K562 (cell line): ENCODE data around the gene SDHC. TPM values are rescaled to one million over a fixed set of nuclear protein-coding genes. Genes with fewer than 3 reads are reported as not detected.

Source experiments
- ARNT ChIP-seq, 2 experiments: fragments of 450-650 bp; IDR thresholded peaks; 2 replicates each; pipeline ENCODE4 v1.6.1; 2016; ENCODE audit warnings: mild to moderate bottlenecking in 1 of 2
- ATF7 ChIP-seq: fragments of 450-650 bp; IDR thresholded peaks from 2 replicates; pipeline ENCODE4 v1.7.1; 2014; ENCODE audit warnings: mild to moderate bottlenecking, moderate library complexity
- COPS2 ChIP-seq: fragments of 450-650 bp; conservative IDR thresholded peaks from 2 replicates; pipeline ENCODE4 v1.6.1; 2016; ENCODE audit warnings: mild to moderate bottlenecking, moderate library complexity
- ERF ChIP-seq: fragments of 450-650 bp; formaldehyde crosslinking; IDR thresholded peaks from 2 replicates; pipeline ENCODE4 v1.4.0; 2020; ENCODE audit warnings: mild to moderate bottlenecking, mixed read lengths
- ESRRB ChIP-seq: fragments of 250-450 bp; sonication (Bioruptor Pico); IDR thresholded peaks from 2 replicates; pipeline ENCODE4 v1.5.0; 2020; ENCODE audit warnings: mild to moderate bottlenecking, moderate library complexity, borderline replicate concordance
- FOXA3 ChIP-seq, 2 experiments: fragments of 450-650 bp in 1 of 2; sonication (generic) in 1 of 2; formaldehyde crosslinking; IDR thresholded peaks in 1 of 2; conservative IDR thresholded peaks in 1 of 2; 2 replicates each; pipeline versions ENCODE4 v1.4.0 to v1.8.0; 2020 to 2022; ENCODE audit warnings: mild to moderate bottlenecking in 2 of 2, missing genetic modification reagents in 1 of 2
- GABPB2 ChIP-seq: fragments of 250-450 bp; sonication (Bioruptor Pico); conservative IDR thresholded peaks from 2 replicates; pipeline ENCODE4 v1.5.1; 2021; ENCODE audit warnings: mild to moderate bottlenecking
- MAFK ChIP-seq: IDR thresholded peaks from 2 replicates; pipeline ENCODE4 v1.6.1; 2011; ENCODE audit warnings: low read length, improper control_type of control experiment
- MNT ChIP-seq, 2 experiments: fragments of 450-650 bp; conservative IDR thresholded peaks; 2 replicates each; pipeline ENCODE4 v1.6.1; 2017; ENCODE audit warnings: mild to moderate bottlenecking in 2 of 2, moderate library complexity in 2 of 2
- NR2F6 ChIP-seq: fragments of 450-650 bp; formaldehyde crosslinking; IDR thresholded peaks from 2 replicates; pipeline ENCODE4 v1.4.0; 2020; ENCODE audit warnings: mild to moderate bottlenecking
- PTTG1 ChIP-seq: fragments of 450-650 bp; IDR thresholded peaks from 2 replicates; pipeline ENCODE4 v1.6.1; 2016; ENCODE audit warnings: low read depth, mild to moderate bottlenecking, missing genetic modification characterization, missing compliant biosample characterization
- RB1 ChIP-seq: fragments of 450-650 bp; IDR thresholded peaks from 2 replicates; pipeline ENCODE4 v1.6.1; 2017; ENCODE audit warnings: low read depth, mild to moderate bottlenecking
- SMARCC2 ChIP-seq: fragments of 450-650 bp; IDR thresholded peaks from 2 replicates; pipeline ENCODE4 v1.6.1; 2017; ENCODE audit warnings: antibody characterized with exemption, moderate library complexity, mild to moderate bottlenecking, low read depth
- TARDBP ChIP-seq: fragments of 450-650 bp; IDR thresholded peaks from 2 replicates; pipeline ENCODE4 v1.6.1; 2016
- ZBTB9 ChIP-seq: fragments of 450-650 bp; formaldehyde crosslinking; IDR thresholded peaks from 2 replicates; pipeline ENCODE4 v1.4.0; 2020; ENCODE audit warnings: mild to moderate bottlenecking, moderate library complexity
- ZNF282 ChIP-seq: sonication (generic); formaldehyde crosslinking; IDR thresholded peaks from 2 replicates; pipeline ENCODE4 v1.8.1; 2023; ENCODE audit warnings: missing genetic modification reagents
- ZNF586 ChIP-seq: fragments of 450-650 bp; formaldehyde crosslinking; conservative IDR thresholded peaks from 2 replicates; pipeline ENCODE4 v1.4.0; 2020; ENCODE audit warnings: mild to moderate bottlenecking, moderate library complexity
- ZNF668 ChIP-seq: fragments of 250-450 bp; sonication (Bioruptor Pico); IDR thresholded peaks from 2 replicates; pipeline ENCODE4 v1.8.0; 2022; ENCODE audit warnings: mild to moderate bottlenecking, inconsistent platforms
- polyA plus RNA-seq, 8 experiments: library from polyadenylated mRNA; depleted of rRNA in 4 of 8; stranded (reverse) in 5 of 8; unstranded in 3 of 8; fragments of >200 nt; fragmentation: Nextera tagmentation in 2 of 8; fragmentation: Illumina TruSeq in 1 of 8; extraction: Ambion mirVana in 2 of 8; extraction: Trizol in 1 of 8; gene quantifications; 2 replicates each; pipeline versions ENCODE4 v1.2.1 to v1.2.3, GENCODE V29; 2011 to 2014; ENCODE audit warnings: inconsistent platforms in 1 of 8, missing spikeins in 1 of 8
- total RNA-seq, 7 experiments: library from RNA; depleted of rRNA in 6 of 7; stranded (reverse); fragments of >200 nt in 6 of 7; fragmentation: Illumina TruSeq in 2 of 7; extraction: Trizol in 2 of 7; gene quantifications; 2 replicates each; pipeline versions ENCODE4 v1.2.1 to v1.2.3, GENCODE V29; 2011 to 2021; ENCODE audit warnings: low replicate concordance in 1 of 7
- TF ChIP-seq, protein P1 (sequence below): fragments of 250-450 bp; sonication (Bioruptor Pico); IDR thresholded peaks from 2 replicates; pipeline ENCODE4 v1.4.0; 2020; ENCODE audit warnings: mild to moderate bottlenecking, moderate library complexity
- TF ChIP-seq, protein P2 (sequence below), 2 experiments: IDR thresholded peaks; 2 replicates each; pipeline ENCODE4 v1.6.1; 2011; ENCODE audit warnings: borderline replicate concordance in 1 of 2, control low read depth in 1 of 2, low read depth in 1 of 2, low read length in 1 of 2, mild to moderate bottlenecking in 1 of 2, mixed read lengths in 1 of 2, moderate library complexity in 1 of 2; ENCODE audit not compliant: insufficient read depth in 1 of 2, insufficient read length in 1 of 2, poor library complexity in 1 of 2, severe bottlenecking in 1 of 2; ENCODE audit errors: extremely low read depth in 1 of 2
- TF ChIP-seq, protein P3 (sequence below): fragments of 250-450 bp; sonication (Bioruptor Pico); IDR thresholded peaks from 2 replicates; pipeline ENCODE4 v1.8.0; 2021; ENCODE audit warnings: mild to moderate bottlenecking, moderate library complexity
- TF ChIP-seq, protein P4 (sequence below): sonication (generic); formaldehyde crosslinking; IDR thresholded peaks from 2 replicates; pipeline ENCODE4 v1.8.0; 2022; ENCODE audit warnings: mild to moderate bottlenecking, missing genetic modification reagents

Gene SDHC
- total and polyA plus RNA-seq, 9 of the 15 experiments (the other 6 are each of a cell fraction or from before 2014, with no cell fraction given) = 7.7 to 309 (median 174) TPM

- TF ChIP-seq MNT (conservative IDR thresholded peaks at IDR 0.05) (peak in 1 of 2 experiments; percentile 43; a peak in 1 of 4 replicates), ZNF586 (no peak), GABPB2 (no peak), ZBTB9 (CRISPR knock-in tag) (0 out of 2 replicates have a peak, but pooled peaks have one; percentile 67), ERF (CRISPR knock-in tag) (no peak), FOXA3 (CRISPR knock-in tag; conservative IDR thresholded peaks at IDR 0.05 in 1 of 2, IDR thresholded peaks at IDR 0.05 in 1 of 2) (no peak), ZNF668 (no peak), ARNT (IDR thresholded peaks at IDR 0.05) (no peak), MAFK (peak; percentile 79), ATF7 (peak; percentile 75), SMARCC2 (no peak), ZNF282 (CRISPR knock-in tag) (no peak), NR2F6 (no peak), RB1 (no peak), PTTG1 (tag) (no peak), TARDBP (no peak), COPS2 (no peak), ESRRB (no peak)
- TF ChIP-seq, protein P1, sequence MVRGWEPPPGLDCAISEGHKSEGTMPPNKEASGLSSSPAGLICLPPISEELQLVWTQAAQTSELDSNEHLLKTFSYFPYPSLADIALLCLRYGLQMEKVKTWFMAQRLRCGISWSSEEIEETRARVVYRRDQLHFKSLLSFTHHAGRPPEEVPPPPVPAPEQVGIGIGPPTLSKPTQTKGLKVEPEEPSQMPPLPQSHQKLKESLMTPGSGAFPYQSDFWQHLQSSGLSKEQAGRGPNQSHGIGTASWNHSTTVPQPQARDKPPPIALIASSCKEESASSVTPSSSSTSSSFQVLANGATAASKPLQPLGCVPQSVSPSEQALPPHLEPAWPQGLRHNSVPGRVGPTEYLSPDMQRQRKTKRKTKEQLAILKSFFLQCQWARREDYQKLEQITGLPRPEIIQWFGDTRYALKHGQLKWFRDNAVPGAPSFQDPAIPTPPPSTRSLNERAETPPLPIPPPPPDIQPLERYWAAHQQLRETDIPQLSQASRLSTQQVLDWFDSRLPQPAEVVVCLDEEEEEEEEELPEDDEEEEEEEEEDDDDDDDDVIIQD (CRISPR knock-in tag) = no peak
- TF ChIP-seq, protein P2, sequence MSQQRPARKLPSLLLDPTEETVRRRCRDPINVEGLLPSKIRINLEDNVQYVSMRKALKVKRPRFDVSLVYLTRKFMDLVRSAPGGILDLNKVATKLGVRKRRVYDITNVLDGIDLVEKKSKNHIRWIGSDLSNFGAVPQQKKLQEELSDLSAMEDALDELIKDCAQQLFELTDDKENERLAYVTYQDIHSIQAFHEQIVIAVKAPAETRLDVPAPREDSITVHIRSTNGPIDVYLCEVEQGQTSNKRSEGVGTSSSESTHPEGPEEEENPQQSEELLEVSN (IDR thresholded peaks at IDR 0.05; ENCODE audit: borderline replicate concordance in 1 of 2, extremely low read depth in 1 of 2, insufficient read depth in 1 of 2, insufficient read length in 1 of 2, low read depth in 1 of 2, low read length in 1 of 2, poor library complexity in 1 of 2, severe bottlenecking in 1 of 2) = peak in 1 of 2 experiments; percentile 49
- TF ChIP-seq, protein P3, sequence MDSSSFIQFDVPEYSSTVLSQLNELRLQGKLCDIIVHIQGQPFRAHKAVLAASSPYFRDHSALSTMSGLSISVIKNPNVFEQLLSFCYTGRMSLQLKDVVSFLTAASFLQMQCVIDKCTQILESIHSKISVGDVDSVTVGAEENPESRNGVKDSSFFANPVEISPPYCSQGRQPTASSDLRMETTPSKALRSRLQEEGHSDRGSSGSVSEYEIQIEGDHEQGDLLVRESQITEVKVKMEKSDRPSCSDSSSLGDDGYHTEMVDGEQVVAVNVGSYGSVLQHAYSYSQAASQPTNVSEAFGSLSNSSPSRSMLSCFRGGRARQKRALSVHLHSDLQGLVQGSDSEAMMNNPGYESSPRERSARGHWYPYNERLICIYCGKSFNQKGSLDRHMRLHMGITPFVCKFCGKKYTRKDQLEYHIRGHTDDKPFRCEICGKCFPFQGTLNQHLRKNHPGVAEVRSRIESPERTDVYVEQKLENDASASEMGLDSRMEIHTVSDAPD (CRISPR knock-in tag) = no peak
- TF ChIP-seq, protein P4, sequence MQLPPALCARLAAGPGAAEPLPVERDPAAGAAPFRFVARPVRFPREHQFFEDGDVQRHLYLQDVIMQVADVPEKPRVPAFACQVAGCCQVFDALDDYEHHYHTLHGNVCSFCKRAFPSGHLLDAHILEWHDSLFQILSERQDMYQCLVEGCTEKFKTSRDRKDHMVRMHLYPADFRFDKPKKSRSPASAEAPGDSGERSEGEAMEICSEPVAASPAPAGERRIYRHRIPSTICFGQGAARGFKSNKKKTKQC (CRISPR knock-in tag) = no peak
These were observed 6.9 kb upstream of the SDHC start (continued) for GRCh38 chr1:161307230-161307768.
